GM23338 (cell line): ENCODE data around the gene MMRN2. TPM values are rescaled to one million over a fixed set of nuclear protein-coding genes. Genes with fewer than 3 reads are reported as not detected.

Experiments
- ATAC-seq: fragments of 200-7000 bp; cut with Tn5 transposase; 3 replicates; pipeline ENCODE4 v1.9.1; 2020
- DNase-seq: peaks from one replicate; pipeline ENCODE4 v3.0.0-alpha.2; 2015; ENCODE audit warnings: low spot score
- H2AFZ ChIP-seq: fragments of 200-600 bp; sonication (generic); 2 replicates; pipeline ENCODE4 v1.8.0; 2016; ENCODE audit warnings: antibody characterized with exemption, mild to moderate bottlenecking, moderate library complexity
- H3F3A ChIP-seq: fragments of 200-600 bp; sonication (generic); replicated peaks from 2 replicates; pipeline ENCODE4 v1.8.0; 2017; ENCODE audit warnings: antibody characterized with exemption, mixed run types, low read depth
- H3K27ac ChIP-seq: fragments of 200-600 bp; sonication (generic); 2 replicates; pipeline ENCODE4 v1.6.1; 2016; ENCODE audit warnings: low read depth
- H3K27me3 ChIP-seq: fragments of 200-600 bp; sonication (generic); 2 replicates; pipeline ENCODE4 v1.8.0; 2016; ENCODE audit warnings: mild to moderate bottlenecking, mixed run types, moderate library complexity; ENCODE audit not compliant: insufficient read depth
- H3K36me3 ChIP-seq: fragments of 200-600 bp; sonication (generic); 2 replicates; pipeline ENCODE4 v1.8.0; 2016; ENCODE audit warnings: mild to moderate bottlenecking; ENCODE audit not compliant: insufficient read depth
- H3K4me1 ChIP-seq: fragments of 200-600 bp; sonication (generic); 2 replicates; pipeline ENCODE4 v1.8.0; 2016; ENCODE audit warnings: mild to moderate bottlenecking, moderate library complexity; ENCODE audit not compliant: insufficient read depth
- H3K4me2 ChIP-seq: fragments of 200-600 bp; sonication (generic); 2 replicates; pipeline ENCODE4 v1.7.1; 2017; ENCODE audit warnings: mixed run types
- H3K4me3 ChIP-seq: fragments of 200-600 bp; sonication (generic); 2 replicates; pipeline ENCODE4 v1.6.1; 2016; ENCODE audit warnings: mixed run types
- H3K79me2 ChIP-seq: fragments of 200-600 bp; sonication (generic); replicated peaks from 2 replicates; pipeline ENCODE4 v1.8.0; 2017; ENCODE audit warnings: mild to moderate bottlenecking; ENCODE audit not compliant: insufficient read depth
- H3K9me2 ChIP-seq: fragments of 200-600 bp; sonication (generic); 2 replicates; pipeline ENCODE4 v1.8.0; 2017; ENCODE audit not compliant: insufficient read depth
- H4K20me1 ChIP-seq: fragments of 200-600 bp; sonication (generic); replicated peaks from 2 replicates; pipeline ENCODE4 v1.8.0; 2017; ENCODE audit warnings: mild to moderate bottlenecking; ENCODE audit not compliant: insufficient read depth
- H3K27ac Mint-ChIP-seq: 2 replicates; pipeline ENCODE4 v1.8.0; 2020; ENCODE audit warnings: inconsistent platforms, mild to moderate bottlenecking, moderate library complexity, mixed read lengths
- H3K27me3 Mint-ChIP-seq: 3 replicates; pipeline ENCODE4 v1.8.0; 2022; ENCODE audit warnings: low read depth, mild to moderate bottlenecking, moderate library complexity, mixed read lengths, inconsistent platforms; ENCODE audit not compliant: insufficient read depth, poor library complexity
- H3K36me3 Mint-ChIP-seq: 3 replicates; pipeline ENCODE4 v1.8.0; 2021; ENCODE audit warnings: low read depth, mild to moderate bottlenecking, inconsistent platforms, moderate library complexity, mixed read lengths
- H3K4me1 Mint-ChIP-seq: 3 replicates; pipeline ENCODE4 v1.8.0; 2020; ENCODE audit warnings: mild to moderate bottlenecking, inconsistent platforms, mixed read lengths
- H3K4me3 Mint-ChIP-seq: 3 replicates; pipeline ENCODE4 v1.8.0; 2021; ENCODE audit warnings: moderate library complexity, mild to moderate bottlenecking, inconsistent platforms, mixed read lengths
- H3K9me3 Mint-ChIP-seq: 3 replicates; pipeline ENCODE4 v1.8.0; 2020; ENCODE audit warnings: moderate library complexity, mild to moderate bottlenecking, inconsistent platforms, mixed read lengths
- CREB1 ChIP-seq: fragments of 250-450 bp; sonication (Bioruptor Pico); IDR thresholded peaks from 2 replicates; pipeline ENCODE4 v1.5.0; 2020; ENCODE audit warnings: low read depth, mild to moderate bottlenecking, moderate library complexity
- EZH2 ChIP-seq: fragments of 200-600 bp; sonication (generic); IDR thresholded peaks from one replicate; pipeline ENCODE4 v1.8.0; 2017; ENCODE audit warnings: antibody characterized with exemption, mild to moderate bottlenecking, low read depth; ENCODE audit not compliant: unreplicated experiment
- EZH2phosphoT487 ChIP-seq: fragments of 200-600 bp; sonication (generic); IDR thresholded peaks from one replicate; pipeline ENCODE4 v1.8.1; 2018; ENCODE audit warnings: antibody characterized with exemption; ENCODE audit not compliant: unreplicated experiment
- JUNB ChIP-seq: IDR thresholded peaks from one replicate; pipeline ENCODE4 v1.6.1; 2016; ENCODE audit warnings: antibody characterized with exemption; ENCODE audit not compliant: unreplicated experiment
- NANOG ChIP-seq: IDR thresholded peaks from 2 replicates; pipeline ENCODE4 v1.6.1; 2016; ENCODE audit warnings: antibody characterized with exemption, borderline replicate concordance
- POLR2AphosphoS5 ChIP-seq: IDR thresholded peaks from 2 replicates; pipeline ENCODE4 v1.6.1; 2016; ENCODE audit warnings: antibody characterized with exemption, low read depth
- STAT1 ChIP-seq: IDR thresholded peaks from one replicate; pipeline ENCODE4 v1.6.1; 2016; ENCODE audit warnings: antibody characterized with exemption; ENCODE audit not compliant: unreplicated experiment
- ZNF114 ChIP-seq: fragments of 250-450 bp; sonication (Bioruptor Pico); IDR thresholded peaks from 2 replicates; pipeline ENCODE4 v1.5.0; 2020; ENCODE audit warnings: mild to moderate bottlenecking, moderate library complexity
- ZNF331 ChIP-seq: fragments of 250-450 bp; sonication (Bioruptor Pico); IDR thresholded peaks from 2 replicates; pipeline ENCODE4 v1.5.0; 2020; ENCODE audit warnings: low read depth, mild to moderate bottlenecking, moderate library complexity
- polyA plus RNA-seq: library from polyadenylated mRNA; unstranded; fragments of >200 nt; fragmentation: Nextera tagmentation; extraction: Ambion mirVana; gene quantifications from 2 replicates; pipeline ENCODE4 v1.2.1, GENCODE V29; 2016
- total RNA-seq: library from RNA; depleted of rRNA; stranded (reverse); fragments of >200 nt; shearing (Covaris generic); gene quantifications from 2 replicates; pipeline ENCODE4 v1.2.3, GENCODE V29; 2014
- TF ChIP-seq, protein P1 (sequence below), 2 experiments: fragments of 200-600 bp in 1 of 2; sonication (generic) in 1 of 2; conservative IDR thresholded peaks; 2 replicates each; pipeline versions ENCODE4 v1.5.1 to v1.6.1; 2016 to 2017; ENCODE audit warnings: antibody characterized with exemption in 2 of 2, low read depth in 2 of 2, mild to moderate bottlenecking in 2 of 2, moderate library complexity in 1 of 2
- TF ChIP-seq, protein P2 (sequence below): IDR thresholded peaks from one replicate; pipeline ENCODE4 v1.6.1; 2018; ENCODE audit warnings: antibody characterized with exemption; ENCODE audit not compliant: unreplicated experiment
- TF ChIP-seq, protein P3 (sequence below): fragments of 250-450 bp; sonication (Bioruptor Pico); IDR thresholded peaks from 2 replicates; pipeline ENCODE4 v1.5.0; 2020; ENCODE audit warnings: mild to moderate bottlenecking, moderate library complexity
- TF ChIP-seq, protein P4 (sequence below): IDR thresholded peaks from 2 replicates; pipeline ENCODE4 v1.6.1; 2016; ENCODE audit warnings: antibody characterized with exemption

MMRN2 gene
- total and polyA plus RNA-seq, 2 experiments from 2014 or later, result 0.32 to 2.4 TPM

DNA sequence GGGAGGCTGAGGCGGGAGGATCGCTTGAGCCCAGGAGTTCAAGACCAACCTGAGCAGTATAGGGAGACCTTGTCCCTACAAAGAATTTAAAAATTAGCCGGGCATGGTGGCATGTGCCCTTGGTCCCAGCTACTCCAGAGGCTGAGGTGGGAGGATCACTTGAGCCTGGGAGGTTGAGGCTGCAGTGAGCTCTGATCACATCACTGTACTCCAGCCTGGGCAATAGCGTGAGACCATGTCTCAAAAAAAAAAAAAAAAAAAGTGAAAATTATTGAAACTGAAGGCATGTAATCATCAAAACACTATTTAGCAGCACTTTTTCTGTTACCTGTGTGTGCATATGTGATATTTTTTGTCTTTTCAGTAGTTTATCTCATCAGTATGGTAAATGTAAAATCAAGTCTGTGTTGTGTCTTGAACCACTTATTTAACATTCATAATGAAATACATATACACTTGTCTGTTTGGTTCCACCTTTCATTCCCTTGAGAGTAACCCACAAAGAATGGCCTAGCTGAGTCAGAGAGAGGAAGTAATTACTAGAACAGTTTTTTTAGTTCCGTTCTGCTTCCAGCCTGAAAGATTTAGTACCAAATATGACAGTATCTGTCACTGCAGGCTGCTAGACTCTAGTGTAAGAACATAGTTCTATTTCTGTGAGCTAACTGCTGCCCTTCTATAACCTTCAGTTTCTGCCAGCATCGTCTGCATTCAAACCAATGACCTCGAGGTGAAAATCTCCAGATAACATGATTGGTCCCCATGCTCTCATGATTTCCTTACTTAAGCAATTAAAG is 68.6 kb downstream of the MMRN2 start:
- no peak for DNase-seq
- peaks cover 17% of the 10 kb centered on the region for H3K36me3 ChIP-seq
- no peak for ATAC-seq

More for the DNA sequence above, 68.6 kb downstream of the MMRN2 start:
- H3K27me3 ChIP-seq, result no peaks in the 10 kb centered on the region
- H3K36me3 Mint-ChIP-seq, result peaks cover 29% of the 10 kb centered on the region
- TF ChIP-seq STAT1, result no peak
- no peak for TF ChIP-seq ZNF114 (CRISPR knock-in tag)
- TF ChIP-seq, protein P1, sequence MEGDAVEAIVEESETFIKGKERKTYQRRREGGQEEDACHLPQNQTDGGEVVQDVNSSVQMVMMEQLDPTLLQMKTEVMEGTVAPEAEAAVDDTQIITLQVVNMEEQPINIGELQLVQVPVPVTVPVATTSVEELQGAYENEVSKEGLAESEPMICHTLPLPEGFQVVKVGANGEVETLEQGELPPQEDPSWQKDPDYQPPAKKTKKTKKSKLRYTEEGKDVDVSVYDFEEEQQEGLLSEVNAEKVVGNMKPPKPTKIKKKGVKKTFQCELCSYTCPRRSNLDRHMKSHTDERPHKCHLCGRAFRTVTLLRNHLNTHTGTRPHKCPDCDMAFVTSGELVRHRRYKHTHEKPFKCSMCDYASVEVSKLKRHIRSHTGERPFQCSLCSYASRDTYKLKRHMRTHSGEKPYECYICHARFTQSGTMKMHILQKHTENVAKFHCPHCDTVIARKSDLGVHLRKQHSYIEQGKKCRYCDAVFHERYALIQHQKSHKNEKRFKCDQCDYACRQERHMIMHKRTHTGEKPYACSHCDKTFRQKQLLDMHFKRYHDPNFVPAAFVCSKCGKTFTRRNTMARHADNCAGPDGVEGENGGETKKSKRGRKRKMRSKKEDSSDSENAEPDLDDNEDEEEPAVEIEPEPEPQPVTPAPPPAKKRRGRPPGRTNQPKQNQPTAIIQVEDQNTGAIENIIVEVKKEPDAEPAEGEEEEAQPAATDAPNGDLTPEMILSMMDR (conservative IDR thresholded peaks at IDR 0.05; ENCODE audit: low read depth in 2 of 2), result no peak
- TF ChIP-seq, protein P2, sequence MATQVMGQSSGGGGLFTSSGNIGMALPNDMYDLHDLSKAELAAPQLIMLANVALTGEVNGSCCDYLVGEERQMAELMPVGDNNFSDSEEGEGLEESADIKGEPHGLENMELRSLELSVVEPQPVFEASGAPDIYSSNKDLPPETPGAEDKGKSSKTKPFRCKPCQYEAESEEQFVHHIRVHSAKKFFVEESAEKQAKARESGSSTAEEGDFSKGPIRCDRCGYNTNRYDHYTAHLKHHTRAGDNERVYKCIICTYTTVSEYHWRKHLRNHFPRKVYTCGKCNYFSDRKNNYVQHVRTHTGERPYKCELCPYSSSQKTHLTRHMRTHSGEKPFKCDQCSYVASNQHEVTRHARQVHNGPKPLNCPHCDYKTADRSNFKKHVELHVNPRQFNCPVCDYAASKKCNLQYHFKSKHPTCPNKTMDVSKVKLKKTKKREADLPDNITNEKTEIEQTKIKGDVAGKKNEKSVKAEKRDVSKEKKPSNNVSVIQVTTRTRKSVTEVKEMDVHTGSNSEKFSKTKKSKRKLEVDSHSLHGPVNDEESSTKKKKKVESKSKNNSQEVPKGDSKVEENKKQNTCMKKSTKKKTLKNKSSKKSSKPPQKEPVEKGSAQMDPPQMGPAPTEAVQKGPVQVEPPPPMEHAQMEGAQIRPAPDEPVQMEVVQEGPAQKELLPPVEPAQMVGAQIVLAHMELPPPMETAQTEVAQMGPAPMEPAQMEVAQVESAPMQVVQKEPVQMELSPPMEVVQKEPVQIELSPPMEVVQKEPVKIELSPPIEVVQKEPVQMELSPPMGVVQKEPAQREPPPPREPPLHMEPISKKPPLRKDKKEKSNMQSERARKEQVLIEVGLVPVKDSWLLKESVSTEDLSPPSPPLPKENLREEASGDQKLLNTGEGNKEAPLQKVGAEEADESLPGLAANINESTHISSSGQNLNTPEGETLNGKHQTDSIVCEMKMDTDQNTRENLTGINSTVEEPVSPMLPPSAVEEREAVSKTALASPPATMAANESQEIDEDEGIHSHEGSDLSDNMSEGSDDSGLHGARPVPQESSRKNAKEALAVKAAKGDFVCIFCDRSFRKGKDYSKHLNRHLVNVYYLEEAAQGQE, result no peak
- no peak for TF ChIP-seq EZH2phosphoT487
- TF ChIP-seq JUNB, result no peak
- no peak for TF ChIP-seq ZNF331 (CRISPR knock-in tag)
- TF ChIP-seq NANOG, result no peak
- TF ChIP-seq, protein P3, sequence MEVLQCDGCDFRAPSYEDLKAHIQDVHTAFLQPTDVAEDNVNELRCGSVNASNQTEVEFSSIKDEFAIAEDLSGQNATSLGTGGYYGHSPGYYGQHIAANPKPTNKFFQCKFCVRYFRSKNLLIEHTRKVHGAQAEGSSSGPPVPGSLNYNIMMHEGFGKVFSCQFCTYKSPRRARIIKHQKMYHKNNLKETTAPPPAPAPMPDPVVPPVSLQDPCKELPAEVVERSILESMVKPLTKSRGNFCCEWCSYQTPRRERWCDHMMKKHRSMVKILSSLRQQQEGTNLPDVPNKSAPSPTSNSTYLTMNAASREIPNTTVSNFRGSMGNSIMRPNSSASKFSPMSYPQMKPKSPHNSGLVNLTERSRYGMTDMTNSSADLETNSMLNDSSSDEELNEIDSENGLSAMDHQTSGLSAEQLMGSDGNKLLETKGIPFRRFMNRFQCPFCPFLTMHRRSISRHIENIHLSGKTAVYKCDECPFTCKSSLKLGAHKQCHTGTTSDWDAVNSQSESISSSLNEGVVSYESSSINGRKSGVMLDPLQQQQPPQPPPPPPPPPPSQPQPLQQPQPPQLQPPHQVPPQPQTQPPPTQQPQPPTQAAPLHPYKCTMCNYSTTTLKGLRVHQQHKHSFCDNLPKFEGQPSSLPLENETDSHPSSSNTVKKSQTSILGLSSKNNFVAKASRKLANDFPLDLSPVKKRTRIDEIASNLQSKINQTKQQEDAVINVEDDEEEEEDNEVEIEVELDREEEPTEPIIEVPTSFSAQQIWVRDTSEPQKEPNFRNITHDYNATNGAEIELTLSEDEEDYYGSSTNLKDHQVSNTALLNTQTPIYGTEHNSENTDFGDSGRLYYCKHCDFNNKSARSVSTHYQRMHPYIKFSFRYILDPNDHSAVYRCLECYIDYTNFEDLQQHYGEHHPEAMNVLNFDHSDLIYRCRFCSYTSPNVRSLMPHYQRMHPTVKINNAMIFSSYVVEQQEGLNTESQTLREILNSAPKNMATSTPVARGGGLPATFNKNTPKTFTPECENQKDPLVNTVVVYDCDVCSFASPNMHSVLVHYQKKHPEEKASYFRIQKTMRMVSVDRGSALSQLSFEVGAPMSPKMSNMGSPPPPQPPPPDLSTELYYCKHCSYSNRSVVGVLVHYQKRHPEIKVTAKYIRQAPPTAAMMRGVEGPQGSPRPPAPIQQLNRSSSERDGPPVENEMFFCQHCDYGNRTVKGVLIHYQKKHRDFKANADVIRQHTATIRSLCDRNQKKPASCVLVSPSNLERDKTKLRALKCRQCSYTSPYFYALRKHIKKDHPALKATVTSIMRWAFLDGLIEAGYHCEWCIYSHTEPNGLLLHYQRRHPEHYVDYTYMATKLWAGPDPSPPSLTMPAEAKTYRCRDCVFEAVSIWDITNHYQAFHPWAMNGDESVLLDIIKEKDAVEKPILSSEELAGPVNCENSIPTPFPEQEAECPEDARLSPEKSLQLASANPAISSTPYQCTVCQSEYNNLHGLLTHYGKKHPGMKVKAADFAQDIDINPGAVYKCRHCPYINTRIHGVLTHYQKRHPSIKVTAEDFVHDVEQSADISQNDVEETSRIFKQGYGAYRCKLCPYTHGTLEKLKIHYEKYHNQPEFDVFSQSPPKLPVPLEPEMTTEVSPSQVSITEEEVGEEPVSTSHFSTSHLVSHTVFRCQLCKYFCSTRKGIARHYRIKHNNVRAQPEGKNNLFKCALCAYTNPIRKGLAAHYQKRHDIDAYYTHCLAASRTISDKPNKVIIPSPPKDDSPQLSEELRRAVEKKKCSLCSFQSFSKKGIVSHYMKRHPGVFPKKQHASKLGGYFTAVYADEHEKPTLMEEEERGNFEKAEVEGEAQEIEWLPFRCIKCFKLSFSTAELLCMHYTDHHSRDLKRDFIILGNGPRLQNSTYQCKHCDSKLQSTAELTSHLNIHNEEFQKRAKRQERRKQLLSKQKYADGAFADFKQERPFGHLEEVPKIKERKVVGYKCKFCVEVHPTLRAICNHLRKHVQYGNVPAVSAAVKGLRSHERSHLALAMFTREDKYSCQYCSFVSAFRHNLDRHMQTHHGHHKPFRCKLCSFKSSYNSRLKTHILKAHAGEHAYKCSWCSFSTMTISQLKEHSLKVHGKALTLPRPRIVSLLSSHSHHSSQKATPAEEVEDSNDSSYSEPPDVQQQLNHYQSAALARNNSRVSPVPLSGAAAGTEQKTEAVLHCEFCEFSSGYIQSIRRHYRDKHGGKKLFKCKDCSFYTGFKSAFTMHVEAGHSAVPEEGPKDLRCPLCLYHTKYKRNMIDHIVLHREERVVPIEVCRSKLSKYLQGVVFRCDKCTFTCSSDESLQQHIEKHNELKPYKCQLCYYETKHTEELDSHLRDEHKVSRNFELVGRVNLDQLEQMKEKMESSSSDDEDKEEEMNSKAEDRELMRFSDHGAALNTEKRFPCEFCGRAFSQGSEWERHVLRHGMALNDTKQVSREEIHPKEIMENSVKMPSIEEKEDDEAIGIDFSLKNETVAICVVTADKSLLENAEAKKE (CRISPR knock-in tag), result no peak
- no peak for TF ChIP-seq EZH2
- TF ChIP-seq POLR2AphosphoS5, result no peak
- TF ChIP-seq CREB1 (CRISPR knock-in tag), result no peak
- TF ChIP-seq, protein P4, sequence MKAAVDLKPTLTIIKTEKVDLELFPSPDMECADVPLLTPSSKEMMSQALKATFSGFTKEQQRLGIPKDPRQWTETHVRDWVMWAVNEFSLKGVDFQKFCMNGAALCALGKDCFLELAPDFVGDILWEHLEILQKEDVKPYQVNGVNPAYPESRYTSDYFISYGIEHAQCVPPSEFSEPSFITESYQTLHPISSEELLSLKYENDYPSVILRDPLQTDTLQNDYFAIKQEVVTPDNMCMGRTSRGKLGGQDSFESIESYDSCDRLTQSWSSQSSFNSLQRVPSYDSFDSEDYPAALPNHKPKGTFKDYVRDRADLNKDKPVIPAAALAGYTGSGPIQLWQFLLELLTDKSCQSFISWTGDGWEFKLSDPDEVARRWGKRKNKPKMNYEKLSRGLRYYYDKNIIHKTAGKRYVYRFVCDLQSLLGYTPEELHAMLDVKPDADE, result no peak
- H3K27me3 Mint-ChIP-seq, result no peaks in the 10 kb centered on the region
- no peak overlapping the region for H2AFZ ChIP-seq
- no peak overlapping the region for H3K27ac Mint-ChIP-seq
- H3K4me1 Mint-ChIP-seq, result peaks cover 22% of the 10 kb centered on the region; the same call in 2 of the 3 replicates
- peaks cover 15% of the 10 kb centered on the region for H4K20me1 ChIP-seq
- no peaks in the 10 kb centered on the region for H3K4me1 ChIP-seq
- H3K4me3 ChIP-seq, result no peak overlapping the region
- no peaks in the 10 kb centered on the region for H3K9me3 Mint-ChIP-seq
- peaks cover 69% of the 10 kb centered on the region for H3K79me2 ChIP-seq
- no peak overlapping the region for H3K4me3 Mint-ChIP-seq
- no peaks in the 10 kb centered on the region for H3K9me2 ChIP-seq
- no peak overlapping the region for H3K4me2 ChIP-seq
- H3K27ac ChIP-seq, result peak overlapping the region; percentile 5; the same call in 1 of the 2 replicates
- H3F3A ChIP-seq, result no peaks in the 10 kb centered on the region; the same call in 1 of the 2 replicates
